AG08396 (cell line): ENCODE results near the gene CMIP.

Experiments
- DNase-seq: peaks from one replicate; pipeline ENCODE4 v3.0.0; 2012; ENCODE audit warnings: low spot score, mixed read lengths

CMIP gene

DNA sequence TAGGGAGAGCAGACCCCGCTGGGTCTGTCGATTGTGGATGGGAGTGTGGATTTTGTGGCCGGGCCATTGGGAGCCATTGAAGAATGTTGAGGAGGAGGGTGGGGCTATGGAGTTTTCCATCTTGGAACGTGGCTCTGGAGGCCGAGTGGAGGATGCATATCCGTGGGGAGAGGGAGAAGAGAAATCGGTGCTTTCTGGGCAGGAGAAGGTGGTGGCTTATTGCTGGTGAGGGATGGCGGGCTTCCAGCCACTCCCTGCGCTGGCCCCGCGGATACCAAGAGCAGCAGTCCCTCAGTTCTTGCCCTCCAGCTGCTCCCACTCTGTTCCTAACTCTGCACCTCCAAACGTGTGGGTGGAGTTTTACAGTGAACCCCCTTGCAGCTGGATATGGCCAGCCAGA, 162.4 kb downstream of the CMIP start:
- DNase-seq, result no peak

DNA sequence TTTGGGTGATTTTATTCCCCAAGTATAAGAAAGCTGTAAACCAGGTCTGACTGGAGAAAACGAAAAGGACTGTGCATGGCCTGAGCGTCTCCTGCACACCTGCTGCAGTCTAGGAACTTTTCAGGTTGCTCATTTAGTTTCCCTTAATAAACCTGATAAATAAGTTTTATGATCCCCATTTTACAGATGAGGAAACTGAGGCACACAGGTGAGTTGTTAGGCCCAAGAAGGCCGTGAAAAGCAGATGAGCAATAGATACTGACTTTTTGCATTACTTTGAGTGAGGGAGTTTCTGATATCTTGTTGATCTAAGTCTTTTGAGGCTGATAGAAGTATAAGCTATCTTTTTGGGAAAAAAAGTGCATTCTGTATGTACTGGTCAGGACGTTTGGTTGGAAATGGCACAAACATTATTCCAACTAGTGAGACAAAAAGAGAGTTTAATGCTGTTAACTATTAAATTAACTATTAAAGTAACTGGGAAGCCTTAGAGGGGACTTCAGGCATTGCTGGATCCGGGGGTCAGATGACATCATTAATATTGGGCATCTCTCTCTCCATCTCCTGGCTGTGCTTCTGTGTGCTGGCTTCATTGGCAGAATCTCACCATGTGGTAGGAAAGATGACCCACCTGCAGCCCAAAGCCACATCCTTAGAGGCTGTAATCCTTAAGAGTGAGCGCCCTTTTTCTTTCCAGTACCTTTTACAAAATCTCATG, 163.4 kb downstream of the CMIP start:
- DNase-seq, result no peak

GRCh38 chr16:81608523-81609209, 164.1 kb downstream of the CMIP start:
- DNase-seq, result peak; percentile 71

GRCh38 chr16:81609323-81609892, 164.8 kb downstream of the CMIP start:
- DNase-seq, result no peak

- DNase-seq, result peak; percentile 92
Observed at GRCh38 chr16:81610144-81610842, 165.7 kb downstream of the CMIP start.

- DNase-seq, result no peak
Observed at GRCh38 chr16:81610936-81611335, 166.3 kb downstream of the CMIP start.

DNA sequence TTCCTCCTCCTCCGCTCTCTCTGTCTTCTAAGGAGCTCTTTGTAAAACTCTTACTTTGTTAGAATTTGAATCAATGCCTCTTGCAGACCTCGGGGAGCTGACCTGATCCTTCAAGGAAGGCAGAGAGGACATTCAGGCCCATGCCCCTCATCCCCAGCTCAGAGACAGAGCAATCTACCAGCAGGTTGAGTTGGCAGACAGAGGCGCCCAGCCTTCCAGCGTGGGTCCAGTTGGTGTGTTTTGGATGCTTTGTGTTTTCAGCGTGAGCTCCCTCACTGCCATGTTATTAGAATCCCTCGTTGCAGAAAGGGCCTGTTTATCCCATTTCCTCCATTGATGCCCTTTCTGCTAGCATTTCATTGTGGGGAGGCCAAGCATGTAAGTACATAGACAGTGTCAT, 167.1 kb downstream of the CMIP start:
- no peak for DNase-seq

GRCh38 chr16:81612351-81613163, 167.9 kb downstream of the CMIP start:
- DNase-seq, result no peak

GRCh38 chr16:81614171-81614570, 169.6 kb downstream of the CMIP start:
- DNase-seq, result no peak

DNA sequence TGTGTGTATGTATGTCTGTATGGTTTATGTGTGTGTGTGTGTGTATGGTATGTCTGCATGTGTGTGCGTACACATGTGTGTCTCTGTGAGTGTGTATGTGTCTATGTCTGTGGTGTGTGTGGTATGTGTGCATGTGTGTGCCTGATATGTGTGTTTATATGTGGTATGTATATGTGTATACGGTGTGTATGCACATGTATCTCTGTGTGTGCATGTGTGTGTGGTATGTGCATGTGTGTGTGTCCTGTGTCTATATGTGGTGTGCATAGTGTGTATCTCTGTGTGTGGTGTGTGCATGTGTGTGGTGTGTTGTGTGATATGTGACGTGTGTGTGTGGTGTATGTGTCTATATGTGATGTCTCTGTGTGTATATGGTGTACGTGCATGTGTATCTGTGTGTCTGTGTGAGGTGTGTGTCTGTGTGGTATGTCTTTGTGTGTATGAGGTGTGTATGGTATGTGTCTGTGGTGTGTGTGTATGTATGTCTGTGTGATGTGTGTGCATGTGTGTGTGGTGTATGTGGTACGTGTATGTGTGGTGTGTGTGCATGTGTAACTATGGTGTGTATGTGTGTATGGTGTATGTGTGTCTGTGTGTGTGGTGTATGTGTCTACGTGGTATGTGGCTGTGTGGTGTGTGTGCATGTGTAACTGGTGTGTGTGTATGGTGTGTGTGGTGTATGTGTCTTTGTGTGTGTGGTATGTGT, 170.2 kb downstream of the CMIP start:
- no peak for DNase-seq

DNA sequence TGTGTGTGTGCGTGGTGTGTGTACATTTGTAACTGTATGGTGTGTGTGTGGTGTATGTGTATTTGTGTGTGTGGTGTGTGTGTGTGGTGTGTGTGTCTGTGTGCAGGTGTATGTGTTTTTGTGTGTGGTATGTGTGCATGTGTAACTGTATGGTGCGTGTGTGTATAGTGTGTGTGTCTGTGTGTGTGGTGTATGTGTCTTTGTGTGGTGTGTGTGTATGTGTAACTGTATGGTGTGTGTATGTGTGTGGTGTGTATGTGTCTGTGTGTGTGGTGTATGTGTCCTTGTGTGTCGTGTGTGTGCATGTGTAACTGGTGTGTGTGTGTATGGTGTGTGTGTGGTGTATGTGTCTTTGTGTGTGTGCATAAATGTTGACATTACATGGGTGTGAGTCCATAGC, 170.8 kb downstream of the CMIP start:
- DNase-seq, result no peak

DNA sequence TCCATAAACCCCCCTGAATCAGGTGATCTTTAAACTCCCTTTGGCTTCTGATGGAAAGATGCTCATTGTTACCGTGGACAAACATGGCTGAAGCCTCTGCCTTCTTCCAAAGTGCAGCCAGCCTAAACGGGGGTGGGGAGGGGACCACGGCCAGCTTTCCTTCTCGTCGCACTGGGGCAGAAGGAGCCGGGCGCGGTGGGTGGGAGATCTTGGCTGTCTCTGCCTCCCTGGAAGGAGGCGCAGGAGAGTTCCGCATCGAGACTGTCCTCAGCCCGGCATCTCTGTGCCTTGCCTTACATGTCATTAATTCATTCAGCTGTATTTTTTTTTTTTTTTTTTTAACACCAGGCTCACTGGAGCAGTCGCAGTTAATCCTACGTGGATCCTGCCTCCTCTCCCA, 171.2 kb downstream of the CMIP start:
- DNase-seq, result no peak

GRCh38 chr16:81616321-81617020, 171.9 kb downstream of the CMIP start:
- DNase-seq, result peak; percentile 68

DNA sequence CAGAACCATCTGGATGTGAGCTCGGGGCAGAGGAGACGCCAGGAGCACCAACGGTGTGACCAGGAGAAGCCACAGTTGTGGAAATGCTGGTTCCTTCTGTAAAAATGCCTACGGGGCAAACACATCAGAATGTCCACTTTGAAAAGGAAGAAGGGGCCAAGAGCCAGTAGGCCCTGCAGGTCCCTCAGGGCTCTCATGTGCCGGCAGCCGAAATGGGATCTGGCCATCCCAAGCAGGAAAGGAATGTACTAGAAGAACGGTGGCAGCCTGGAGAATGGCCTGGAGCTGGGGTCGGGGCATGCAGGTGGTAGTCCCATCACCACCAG, 172.4 kb downstream of the CMIP start:
- DNase-seq, result no peak

DNA sequence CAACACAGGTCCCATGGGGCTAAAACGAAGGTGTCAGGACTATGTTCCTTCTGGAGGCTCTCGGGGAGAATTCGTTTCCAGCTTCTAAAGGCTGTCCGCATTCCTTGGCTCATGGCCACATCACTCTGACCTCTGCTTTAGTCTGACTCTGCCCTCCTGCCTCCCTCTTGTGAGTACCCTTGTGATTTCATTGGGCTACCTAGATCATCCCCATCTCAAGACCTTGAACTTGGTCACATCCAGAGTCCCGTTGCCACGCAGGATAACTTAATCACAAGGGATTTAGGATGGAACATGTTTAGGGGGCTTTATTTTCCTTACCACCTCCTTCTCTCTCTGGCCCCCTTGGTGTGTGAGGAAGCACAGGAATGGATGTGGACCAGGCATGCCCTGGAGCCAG, 173.6 kb downstream of the CMIP start:
- no peak for DNase-seq

GRCh38 chr16:81618661-81619060, 174.1 kb downstream of the CMIP start:
- no peak for DNase-seq

GRCh38 chr16:81620029-81620428, 175.4 kb downstream of the CMIP start:
- no peak for DNase-seq

- no peak for DNase-seq
Observed at GRCh38 chr16:81620796-81621195, 176.2 kb downstream of the CMIP start.

DNA sequence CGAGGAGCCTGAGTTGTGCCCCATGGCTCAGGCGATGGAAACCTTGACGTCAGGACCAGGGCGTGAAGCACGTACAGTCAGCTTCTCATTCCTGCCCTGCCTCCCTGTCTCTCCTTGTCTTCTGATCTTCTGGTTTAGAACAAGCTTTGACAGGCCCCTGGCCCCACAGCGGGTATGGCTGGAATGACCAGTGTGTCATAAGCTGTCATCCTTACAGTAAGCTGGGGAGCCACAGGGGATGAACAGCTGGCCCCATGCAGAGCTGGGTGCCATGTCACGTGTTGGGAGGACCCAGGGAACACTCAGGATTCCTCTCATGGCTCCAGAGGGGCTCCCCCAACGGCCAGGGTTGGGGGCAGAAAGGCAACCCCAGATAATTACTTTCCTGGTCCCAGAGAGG, 176.9 kb downstream of the CMIP start:
- no peak for DNase-seq

DNA sequence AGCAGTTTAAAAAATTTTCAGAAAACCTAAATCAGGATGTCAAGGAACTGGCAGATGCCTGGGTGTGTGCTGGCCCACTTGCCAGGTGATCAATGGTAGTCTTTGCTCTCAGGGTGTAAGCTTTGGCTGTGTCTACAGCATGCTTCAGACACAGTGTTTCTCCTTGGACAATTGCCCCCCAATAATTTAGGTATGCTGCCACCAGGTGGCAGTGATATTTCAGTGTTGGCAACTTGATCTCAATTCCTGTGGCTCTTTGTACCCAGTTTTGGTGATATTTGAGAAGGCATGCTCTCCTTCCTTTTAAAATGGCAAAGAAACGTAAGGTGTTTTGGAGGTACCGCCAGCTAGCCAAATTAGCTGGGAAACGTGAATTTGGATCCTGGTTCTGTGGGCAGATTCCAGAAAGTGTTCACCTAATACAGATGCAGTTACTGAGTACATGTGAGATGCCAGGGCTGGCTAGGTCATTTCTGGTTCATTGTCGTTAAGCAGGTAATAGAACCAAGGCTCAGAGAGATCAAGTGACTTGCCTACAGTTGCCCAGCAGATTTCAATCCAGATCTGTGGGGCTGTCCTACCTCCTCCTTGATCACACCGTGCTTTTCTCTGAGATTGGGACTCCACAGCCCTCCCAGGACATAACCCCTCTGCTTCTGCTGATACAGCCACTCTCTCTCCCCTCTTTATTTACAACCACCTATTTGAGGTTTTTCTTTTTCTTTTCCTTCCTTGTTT, 178.9 kb downstream of the CMIP start:
- DNase-seq, result peak; percentile 56
